A673 (cell line): ENCODE data around the gene SLC66A1. TPM values are rescaled to one million over a fixed set of nuclear protein-coding genes. Genes with fewer than 3 reads are reported as not detected.

ENCODE experiments used
- BruUV-seq: library from RNA; stranded (reverse); fragments of 400-500 nt; replicated peaks from 2 replicates; lab custom pipeline; 2021; lab: Mats Ljungman, UMichigan
- CTCF ChIA-PET: fragments of 300-600 bp; sonication (Branson Sonifier 250); formaldehyde crosslinking; loops from one replicate; lab custom pipeline; 2022; ENCODE audit warnings: antibody characterized with exemption; lab: Charles Lee
- POLR2A ChIA-PET: fragments of 300-600 bp; sonication (Branson Sonifier 250); formaldehyde crosslinking; loops from one replicate; lab custom pipeline; 2022; ENCODE audit warnings: antibody characterized with exemption; ENCODE audit not compliant: low non-redundant PET; lab: Charles Lee
- DNase-seq: peaks from one replicate; pipeline ENCODE4 v3.0.0-alpha.2; 2015; ENCODE audit warnings: low spot score
- H3K27ac ChIP-seq: fragments of 200-600 bp; sonication (generic); 2 replicates; pipeline ENCODE4 v1.5.1; 2016; ENCODE audit warnings: mixed run types, low read depth, mild to moderate bottlenecking, mixed read lengths, antibody characterized with exemption, low read length; ENCODE audit not compliant: poor library complexity, severe bottlenecking
- H3K27me3 ChIP-seq: fragments of 200-600 bp; sonication (generic); replicated peaks from 2 replicates; pipeline ENCODE4 v1.6.1; 2017; ENCODE audit warnings: mixed run types, low read depth, mild to moderate bottlenecking, mixed read lengths, antibody characterized with exemption, low read length; ENCODE audit not compliant: insufficient read depth, poor library complexity
- H3K36me3 ChIP-seq: fragments of 200-600 bp; sonication (generic); 2 replicates; pipeline ENCODE4 v1.6.1; 2016; ENCODE audit warnings: mixed run types, mild to moderate bottlenecking, mixed read lengths, antibody characterized with exemption, low read length; ENCODE audit not compliant: insufficient read depth, poor library complexity, severe bottlenecking
- H3K4me1 ChIP-seq: fragments of 200-600 bp; sonication (generic); 2 replicates; pipeline ENCODE4 v1.6.1; 2017; ENCODE audit warnings: mixed run types, mild to moderate bottlenecking, mixed read lengths, antibody characterized with exemption, low read length; ENCODE audit not compliant: insufficient read depth, poor library complexity, severe bottlenecking
- H3K4me3 ChIP-seq: fragments of 200-600 bp; sonication (generic); 2 replicates; pipeline ENCODE4 v1.5.1; 2016; ENCODE audit warnings: low read depth, mixed run types, mild to moderate bottlenecking, mixed read lengths, low read length; ENCODE audit not compliant: poor library complexity, severe bottlenecking
- H3K9me3 ChIP-seq: fragments of 200-600 bp; sonication (generic); 2 replicates; pipeline ENCODE4 v1.6.1; 2016; ENCODE audit warnings: mixed run types, low read depth, mild to moderate bottlenecking, mixed read lengths, antibody characterized with exemption, low read length; ENCODE audit not compliant: poor library complexity, severe bottlenecking
- EZH2 ChIP-seq: fragments of 200-600 bp; sonication (generic); IDR thresholded peaks from 2 replicates; pipeline ENCODE4 v1.6.1; 2017; ENCODE audit warnings: borderline replicate concordance, low read depth, mild to moderate bottlenecking, mixed read lengths, antibody characterized with exemption, low read length; ENCODE audit not compliant: poor library complexity, severe bottlenecking
- intact Hi-C: fragments of 100-400 bp; cut with micrococcal nuclease; formaldehyde crosslinking; loops from one replicate; pipeline ENCODE4 v1.10.0; 2022; ENCODE audit not compliant: unreplicated experiment
- total RNA-seq: library from RNA; stranded (reverse); gene quantifications from 2 replicates; pipeline ENCODE4 v1.2.3, GENCODE V29; 2021
- TF ChIP-seq, protein P1 (sequence below): fragments of 300-800, 200-600 bp; sonication (generic); conservative IDR thresholded peaks from 2 replicates; pipeline ENCODE4 v1.5.1; 2017; ENCODE audit warnings: low read depth, mild to moderate bottlenecking, antibody characterized with exemption, low read length, moderate library complexity, mixed read lengths

Gene SLC66A1
- total RNA-seq, 1 experiment from 2014 or later, result 18.3 TPM

- no peaks in the 10 kb centered on the region for H3K27me3 ChIP-seq
- H3K27ac ChIP-seq, result no peak overlapping the region
- no peak overlapping the region for H3K4me3 ChIP-seq
- CTCF ChIA-PET, result no interaction called here
- no peak for TF ChIP-seq EZH2
- TF ChIP-seq, protein P1, sequence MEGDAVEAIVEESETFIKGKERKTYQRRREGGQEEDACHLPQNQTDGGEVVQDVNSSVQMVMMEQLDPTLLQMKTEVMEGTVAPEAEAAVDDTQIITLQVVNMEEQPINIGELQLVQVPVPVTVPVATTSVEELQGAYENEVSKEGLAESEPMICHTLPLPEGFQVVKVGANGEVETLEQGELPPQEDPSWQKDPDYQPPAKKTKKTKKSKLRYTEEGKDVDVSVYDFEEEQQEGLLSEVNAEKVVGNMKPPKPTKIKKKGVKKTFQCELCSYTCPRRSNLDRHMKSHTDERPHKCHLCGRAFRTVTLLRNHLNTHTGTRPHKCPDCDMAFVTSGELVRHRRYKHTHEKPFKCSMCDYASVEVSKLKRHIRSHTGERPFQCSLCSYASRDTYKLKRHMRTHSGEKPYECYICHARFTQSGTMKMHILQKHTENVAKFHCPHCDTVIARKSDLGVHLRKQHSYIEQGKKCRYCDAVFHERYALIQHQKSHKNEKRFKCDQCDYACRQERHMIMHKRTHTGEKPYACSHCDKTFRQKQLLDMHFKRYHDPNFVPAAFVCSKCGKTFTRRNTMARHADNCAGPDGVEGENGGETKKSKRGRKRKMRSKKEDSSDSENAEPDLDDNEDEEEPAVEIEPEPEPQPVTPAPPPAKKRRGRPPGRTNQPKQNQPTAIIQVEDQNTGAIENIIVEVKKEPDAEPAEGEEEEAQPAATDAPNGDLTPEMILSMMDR, result no peak
- BruUV-seq, result no TSS peak
- intact Hi-C loops, result no loop called here
- H3K9me3 ChIP-seq, result no peaks in the 10 kb centered on the region
- POLR2A ChIA-PET, result no interaction called here
- no peaks in the 10 kb centered on the region for H3K4me1 ChIP-seq
- peaks cover 6% of the 10 kb centered on the region for H3K36me3 ChIP-seq
- DNase-seq, result no peak
Measured at GRCh38 chr1:19329611-19330010, 17.5 kb downstream of the SLC66A1 start.

- Histone ChIP-seq H3K27ac (no peak overlapping the region), H3K9me3 (no peaks in the 10 kb centered on the region), H3K4me1 (no peaks in the 10 kb centered on the region), H3K36me3 (peaks cover 4% of the 10 kb centered on the region), H3K27me3 (no peaks in the 10 kb centered on the region), H3K4me3 (no peak overlapping the region)
- CTCF ChIA-PET, result no interaction called here
- TF ChIP-seq EZH2, result no peak
- TF ChIP-seq, protein P1, result no peak
- BruUV-seq, result no TSS peak
- DNase-seq, result no peak
- intact Hi-C loops, result no loop called here
- POLR2A ChIA-PET, result no interaction called here
Measured at GRCh38 chr1:19330449-19331135, 18.5 kb downstream of the SLC66A1 start.

DNA sequence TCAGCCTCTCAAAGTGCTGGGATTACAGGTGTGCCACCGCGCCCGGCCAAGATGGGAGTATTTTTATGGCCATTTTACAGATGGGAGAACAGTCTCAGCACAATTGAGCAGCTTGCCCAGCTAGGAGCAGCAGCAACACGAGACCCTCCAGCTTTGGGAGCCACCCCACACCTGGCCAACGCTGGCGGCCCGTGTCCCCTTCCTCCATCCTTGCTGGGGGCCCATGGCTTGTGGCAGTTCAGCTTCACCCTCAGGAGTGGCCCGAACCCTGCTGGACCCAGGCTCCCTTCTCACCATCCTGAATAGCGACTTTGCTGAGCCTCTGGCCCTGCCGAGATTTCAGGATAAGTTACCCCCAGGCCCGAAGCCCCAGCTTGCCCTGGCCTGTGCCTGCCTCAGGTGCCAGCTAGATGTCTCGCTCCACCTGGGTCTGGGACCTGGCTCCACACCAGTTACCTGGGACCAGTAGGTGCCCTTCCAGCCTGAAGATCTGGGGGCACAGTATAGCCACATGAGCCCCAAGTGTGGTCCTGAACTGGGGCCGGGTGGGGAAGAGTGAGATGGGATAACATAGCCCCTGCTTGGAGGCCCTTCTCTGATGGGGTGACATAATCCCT is 19.2 kb downstream of the SLC66A1 start:
- H3K4me1 ChIP-seq, result no peaks in the 10 kb centered on the region
- no peak overlapping the region for H3K27ac ChIP-seq
- CTCF ChIA-PET, result no interaction called here
- POLR2A ChIA-PET, result no interaction called here
- BruUV-seq, result no TSS peak
- no peak for DNase-seq
- H3K27me3 ChIP-seq, result no peaks in the 10 kb centered on the region
- no peak overlapping the region for H3K4me3 ChIP-seq
- peaks cover 4% of the 10 kb centered on the region for H3K36me3 ChIP-seq
- TF ChIP-seq, protein P1, result no peak
- TF ChIP-seq EZH2, result no peak
- intact Hi-C loops, result no loop called here
- no peaks in the 10 kb centered on the region for H3K9me3 ChIP-seq
